Suprapubic skin (tissue), 4 donors: Measurements from ENCODE around the gene KLK11. TPM values are rescaled to one million over a fixed set of nuclear protein-coding genes. Genes with fewer than 3 reads are reported as not detected.
A peak's percentile ranks its signal among the peaks of the same experiment; 100 is the strongest.

Source experiments
- DNase-seq, 2 donors: peaks; one replicate each; pipeline ENCODE4 v3.0.0-alpha.2; 2019; ENCODE audit warnings: low spot score in 2 of 2
- H3K27ac ChIP-seq: fragments of 200-600 bp; sonication (generic); one replicate; pipeline ENCODE4 v1.5.1; 2019
- H3K27me3 ChIP-seq: fragments of 200-600 bp; sonication (generic); one replicate; pipeline ENCODE4 v1.5.1; 2019
- H3K36me3 ChIP-seq: fragments of 200-600 bp; sonication (generic); one replicate; pipeline ENCODE4 v1.5.1; 2019
- H3K4me1 ChIP-seq: fragments of 200-600 bp; sonication (generic); one replicate; pipeline ENCODE4 v1.5.1; 2019
- H3K4me3 ChIP-seq: fragments of 200-600 bp; sonication (generic); one replicate; pipeline ENCODE4 v1.5.1; 2019; ENCODE audit warnings: mild to moderate bottlenecking
- H3K9me3 ChIP-seq: fragments of 200-600 bp; sonication (generic); one replicate; pipeline ENCODE4 v1.5.1; 2019
- CTCF ChIP-seq, 2 donors: fragments of 200-600 bp in 1 of 2; fragments of 450-650 bp in 1 of 2; sonication (generic) in 1 of 2; IDR thresholded peaks; one replicate each; pipeline ENCODE4 v1.5.1; 2016 to 2019; ENCODE audit warnings: antibody characterized with exemption in 2 of 2, mild to moderate bottlenecking in 1 of 2, moderate library complexity in 1 of 2
- EP300 ChIP-seq: sonication (generic); formaldehyde crosslinking; IDR thresholded peaks from one replicate; pipeline ENCODE4 v1.6.1; 2017; ENCODE audit warnings: antibody characterized with exemption
- POLR2A ChIP-seq, 2 donors: fragments of 450-650 bp; IDR thresholded peaks; one replicate each; pipeline ENCODE4 v1.6.1; 2017; ENCODE audit warnings: antibody characterized with exemption in 2 of 2, mild to moderate bottlenecking in 2 of 2, moderate library complexity in 2 of 2
- POLR2AphosphoS5 ChIP-seq, 3 donors: sonication (generic); formaldehyde crosslinking; IDR thresholded peaks; one replicate each; pipeline ENCODE4 v1.6.1; 2017; ENCODE audit warnings: antibody characterized with exemption in 3 of 3
- WGBS: methylation state at CpG from one replicate; pipeline ENCODE4 v1.1.5; 2018; 5-methylcytosine and 5-hydroxymethylcytosine counted together
- total RNA-seq, 4 donors: library from RNA; depleted of rRNA; stranded (reverse); fragments of >200 nt; gene quantifications; one replicate each; pipeline ENCODE4 v1.1.0, GENCODE V29; 2016

The KLK11 gene
- total RNA-seq, 4 donors from 2014 or later: 173 to 372 (median 269) TPM

GRCh38 chr19:51025401-51025800 lies 1.0 kb downstream of the KLK11 start:
- Histone ChIP-seq H3K4me1 (peaks cover 11% of the 10 kb centered on the region), H3K27me3 (peaks cover 40% of the 10 kb centered on the region), H3K36me3 (no peaks in the 10 kb centered on the region), H3K4me3 (peak overlapping the region; percentile 34), H3K9me3 (no peaks in the 10 kb centered on the region), H3K27ac (peak overlapping the region; percentile 82)
- DNase-seq: no peak
- WGBS: 63% methylated on average over 2 of the region's 6 CpGs
- TF ChIP-seq POLR2AphosphoS5 (IDR thresholded peaks at IDR 0.05): no peak
- no peak for TF ChIP-seq CTCF (IDR thresholded peaks at IDR 0.05)
- no peak for TF ChIP-seq EP300
- TF ChIP-seq POLR2A (IDR thresholded peaks at IDR 0.05): no peak

DNA sequence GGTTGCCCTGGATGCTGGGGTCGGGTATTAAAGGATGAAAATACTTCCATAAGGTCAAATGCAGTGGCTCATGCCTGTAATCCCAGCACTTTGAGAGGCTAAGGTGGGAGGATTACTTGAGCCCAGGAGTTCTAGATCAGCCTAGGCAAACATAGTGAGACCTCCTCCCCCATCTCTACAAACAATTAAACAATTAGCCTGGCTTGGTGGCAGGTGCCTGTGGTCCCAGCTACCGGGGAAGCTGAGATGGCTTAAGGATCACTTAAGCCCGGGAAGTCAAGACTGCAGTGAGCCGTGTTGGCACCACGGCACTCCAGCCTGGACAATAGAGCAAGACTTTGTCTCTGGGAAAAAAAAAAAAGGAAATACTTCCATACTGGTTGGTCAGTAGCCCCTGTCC lies 1.5 kb downstream of the KLK11 start:
- Histone ChIP-seq H3K9me3 (no peaks in the 10 kb centered on the region), H3K27me3 (peaks cover 45% of the 10 kb centered on the region), H3K4me1 (peaks cover 16% of the 10 kb centered on the region), H3K27ac (no peak overlapping the region), H3K36me3 (no peaks in the 10 kb centered on the region), H3K4me3 (peak overlapping the region; percentile 34)
- 40% methylated on average over 5 of the region's 5 CpGs for WGBS
- DNase-seq: no peak
- no peak for TF ChIP-seq POLR2AphosphoS5 (IDR thresholded peaks at IDR 0.05)
- no peak for TF ChIP-seq EP300
- no peak for TF ChIP-seq CTCF (IDR thresholded peaks at IDR 0.05)
- TF ChIP-seq POLR2A (IDR thresholded peaks at IDR 0.05): no peak

- DNase-seq: no peak
- Histone ChIP-seq H3K27ac (no peak overlapping the region), H3K4me3 (no peak overlapping the region), H3K9me3 (no peaks in the 10 kb centered on the region), H3K4me1 (peaks cover 26% of the 10 kb centered on the region), H3K27me3 (peaks cover 55% of the 10 kb centered on the region), H3K36me3 (no peaks in the 10 kb centered on the region)
- 77% methylated on average over 11 of the region's 11 CpGs for WGBS
- TF ChIP-seq CTCF (IDR thresholded peaks at IDR 0.05): no peak
- TF ChIP-seq EP300: no peak
- TF ChIP-seq POLR2A (IDR thresholded peaks at IDR 0.05): no peak
- no peak for TF ChIP-seq POLR2AphosphoS5 (IDR thresholded peaks at IDR 0.05)
Measured at GRCh38 chr19:51023946-51024345, 2.5 kb downstream of the KLK11 start.

GRCh38 chr19:51022526-51022925 lies 3.9 kb downstream of the KLK11 start:
- 76% methylated on average over 14 of the region's 14 CpGs for WGBS
- peaks cover 36% of the 10 kb centered on the region for H3K4me1 ChIP-seq
- no peak for TF ChIP-seq POLR2AphosphoS5 (IDR thresholded peaks at IDR 0.05)
- no peak for TF ChIP-seq POLR2A (IDR thresholded peaks at IDR 0.05)
- no peak for TF ChIP-seq EP300
- TF ChIP-seq CTCF (IDR thresholded peaks at IDR 0.05): no peak
- H3K36me3 ChIP-seq: no peaks in the 10 kb centered on the region
- no peak overlapping the region for H3K27ac ChIP-seq
- peaks cover 63% of the 10 kb centered on the region for H3K27me3 ChIP-seq
- no peak for DNase-seq
- H3K4me3 ChIP-seq: no peak overlapping the region
- H3K9me3 ChIP-seq: no peaks in the 10 kb centered on the region

DNA sequence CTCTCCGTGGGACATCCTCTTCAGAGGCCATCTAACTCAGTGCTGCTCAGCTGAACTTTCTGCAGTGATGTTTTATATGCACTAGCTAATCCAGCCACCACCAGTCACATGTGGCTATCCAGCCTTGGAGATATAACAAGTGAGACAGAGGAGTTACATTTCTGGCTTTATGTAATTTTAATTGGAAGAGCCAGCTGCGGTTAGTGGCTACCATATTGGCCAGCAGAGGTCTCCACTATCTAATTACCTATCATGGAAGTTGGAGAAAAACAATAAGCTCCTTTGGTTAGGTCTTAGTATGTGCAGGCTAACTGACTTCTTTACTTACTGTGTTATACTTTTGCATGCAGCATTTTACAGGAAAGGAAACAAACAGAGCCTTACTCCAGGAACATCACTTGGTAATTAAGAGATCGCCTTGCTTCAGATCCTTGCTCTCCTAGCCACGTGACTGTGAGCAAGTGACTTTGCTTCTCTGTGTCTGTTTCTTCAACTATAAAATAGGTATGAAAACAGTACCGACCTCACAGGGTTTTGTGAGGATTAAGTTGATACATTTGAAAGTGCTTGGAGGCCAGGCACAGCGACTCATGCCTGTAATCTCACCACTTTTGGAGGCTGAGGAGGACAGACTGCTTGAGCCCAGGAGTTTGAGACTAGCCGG lies 5.3 kb downstream of the KLK11 start:
- Histone ChIP-seq H3K4me1 (peaks cover 44% of the 10 kb centered on the region), H3K27me3 (peaks cover 67% of the 10 kb centered on the region), H3K9me3 (no peaks in the 10 kb centered on the region), H3K27ac (no peak overlapping the region), H3K4me3 (no peak overlapping the region), H3K36me3 (no peaks in the 10 kb centered on the region)
- DNase-seq: no peak
- TF ChIP-seq POLR2AphosphoS5 (IDR thresholded peaks at IDR 0.05): no peak
- TF ChIP-seq CTCF (IDR thresholded peaks at IDR 0.05): peak; percentile 14 to 42
- WGBS: 23% methylated on average over 7 of the region's 7 CpGs
